WTC11 (cell line): ENCODE data around the gene SNX10.

ENCODE experiments used
- NFE2L1 ChIP-seq: sonication (generic); formaldehyde crosslinking; IDR thresholded peaks from 2 replicates; pipeline ENCODE4 v1.8.1; 2023; ENCODE audit warnings: missing genetic modification reagents
- TF ChIP-seq, protein P1 (sequence below): fragments of 200-600 bp; IDR thresholded peaks from 2 replicates; pipeline ENCODE4 v1.8.0; 2022; ENCODE audit warnings: antibody characterized with exemption

DNA sequence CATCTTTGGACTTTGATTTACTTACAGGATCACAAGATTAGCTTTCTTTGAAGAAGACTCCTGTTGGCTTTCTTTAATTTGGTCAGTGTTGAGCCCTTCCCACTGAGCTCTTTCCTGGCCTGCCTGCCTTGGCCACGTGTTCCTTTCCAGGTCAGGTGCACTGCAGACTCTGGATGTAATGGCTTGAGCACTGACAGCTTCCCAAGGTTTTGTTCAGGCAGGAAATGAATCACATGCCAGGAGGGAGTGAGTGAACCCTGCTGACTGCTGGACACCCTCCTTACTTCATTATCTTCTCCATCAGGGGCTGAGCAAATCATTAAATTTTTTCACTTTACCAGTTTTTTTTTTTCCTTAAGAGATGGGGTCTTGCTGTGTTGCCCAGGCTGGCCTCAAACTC, 29.8 kb downstream of the SNX10 start:
- TF ChIP-seq NFE2L1, result no peak
- TF ChIP-seq, protein P1, sequence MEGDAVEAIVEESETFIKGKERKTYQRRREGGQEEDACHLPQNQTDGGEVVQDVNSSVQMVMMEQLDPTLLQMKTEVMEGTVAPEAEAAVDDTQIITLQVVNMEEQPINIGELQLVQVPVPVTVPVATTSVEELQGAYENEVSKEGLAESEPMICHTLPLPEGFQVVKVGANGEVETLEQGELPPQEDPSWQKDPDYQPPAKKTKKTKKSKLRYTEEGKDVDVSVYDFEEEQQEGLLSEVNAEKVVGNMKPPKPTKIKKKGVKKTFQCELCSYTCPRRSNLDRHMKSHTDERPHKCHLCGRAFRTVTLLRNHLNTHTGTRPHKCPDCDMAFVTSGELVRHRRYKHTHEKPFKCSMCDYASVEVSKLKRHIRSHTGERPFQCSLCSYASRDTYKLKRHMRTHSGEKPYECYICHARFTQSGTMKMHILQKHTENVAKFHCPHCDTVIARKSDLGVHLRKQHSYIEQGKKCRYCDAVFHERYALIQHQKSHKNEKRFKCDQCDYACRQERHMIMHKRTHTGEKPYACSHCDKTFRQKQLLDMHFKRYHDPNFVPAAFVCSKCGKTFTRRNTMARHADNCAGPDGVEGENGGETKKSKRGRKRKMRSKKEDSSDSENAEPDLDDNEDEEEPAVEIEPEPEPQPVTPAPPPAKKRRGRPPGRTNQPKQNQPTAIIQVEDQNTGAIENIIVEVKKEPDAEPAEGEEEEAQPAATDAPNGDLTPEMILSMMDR, result no peak
